Spleen (tissue), 7 donors: ENCODE data around the gene TIGD4.

ENCODE experiments used
- POLR2A ChIP-seq, 3 donors: fragments of 450-650 bp; IDR thresholded peaks; one replicate each; pipeline ENCODE4 v1.5.1; 2017; ENCODE audit warnings: antibody characterized with exemption in 3 of 3, mild to moderate bottlenecking in 1 of 3
- POLR2AphosphoS5 ChIP-seq, 3 donors: sonication (generic); formaldehyde crosslinking; IDR thresholded peaks; one replicate each; pipeline ENCODE4 v1.5.1; 2017; ENCODE audit warnings: antibody characterized with exemption in 3 of 3
- TF ChIP-seq, protein P1 (sequence below), 11 experiments: fragments of 200-600 bp in 7 of 11; fragments of 450-650 bp in 4 of 11; sonication (generic) in 4 of 11; IDR thresholded peaks in 8 of 11; conservative IDR thresholded peaks in 3 of 11; 1 replicate in 7 of 11; 2 replicates in 4 of 11; pipeline versions ENCODE4 v1.4.0 to v1.8.0; 2016 to 2021; ENCODE audit warnings: antibody characterized with exemption in 11 of 11, inconsistent platforms in 4 of 11, mild to moderate bottlenecking in 1 of 11
- donor health status: DM: no; HTN: no; CAD: no; lungs with moderate emphysema.
- donor health status: DM: no; HTN: no; CAD: no.
- donor health status: DM: no; HTN: no; CAD: no.

DNA sequence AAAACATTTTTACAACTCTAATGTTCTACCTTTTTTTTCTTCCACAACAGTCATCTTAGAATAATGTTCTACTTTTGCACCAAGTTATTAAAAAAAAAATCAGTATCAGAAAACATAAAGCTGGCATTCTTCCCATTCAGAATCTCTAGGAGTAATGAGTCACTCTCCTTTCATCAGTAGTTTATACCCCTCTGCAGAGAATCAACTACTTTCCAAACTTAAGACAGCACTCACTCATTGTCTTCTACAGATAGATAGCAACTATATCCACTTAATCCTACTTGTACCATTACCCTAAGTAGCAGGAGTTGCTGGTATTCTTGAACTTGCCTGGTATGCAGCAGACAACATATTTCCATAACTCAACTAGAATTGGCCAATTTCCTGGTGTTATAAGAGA, 3.2 kb downstream of the TIGD4 start:
- TF ChIP-seq, protein P1, sequence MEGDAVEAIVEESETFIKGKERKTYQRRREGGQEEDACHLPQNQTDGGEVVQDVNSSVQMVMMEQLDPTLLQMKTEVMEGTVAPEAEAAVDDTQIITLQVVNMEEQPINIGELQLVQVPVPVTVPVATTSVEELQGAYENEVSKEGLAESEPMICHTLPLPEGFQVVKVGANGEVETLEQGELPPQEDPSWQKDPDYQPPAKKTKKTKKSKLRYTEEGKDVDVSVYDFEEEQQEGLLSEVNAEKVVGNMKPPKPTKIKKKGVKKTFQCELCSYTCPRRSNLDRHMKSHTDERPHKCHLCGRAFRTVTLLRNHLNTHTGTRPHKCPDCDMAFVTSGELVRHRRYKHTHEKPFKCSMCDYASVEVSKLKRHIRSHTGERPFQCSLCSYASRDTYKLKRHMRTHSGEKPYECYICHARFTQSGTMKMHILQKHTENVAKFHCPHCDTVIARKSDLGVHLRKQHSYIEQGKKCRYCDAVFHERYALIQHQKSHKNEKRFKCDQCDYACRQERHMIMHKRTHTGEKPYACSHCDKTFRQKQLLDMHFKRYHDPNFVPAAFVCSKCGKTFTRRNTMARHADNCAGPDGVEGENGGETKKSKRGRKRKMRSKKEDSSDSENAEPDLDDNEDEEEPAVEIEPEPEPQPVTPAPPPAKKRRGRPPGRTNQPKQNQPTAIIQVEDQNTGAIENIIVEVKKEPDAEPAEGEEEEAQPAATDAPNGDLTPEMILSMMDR (IDR thresholded peaks at IDR 0.05 in 8 of 11, conservative IDR thresholded peaks at IDR 0.05 in 3 of 11): no peak
- TF ChIP-seq POLR2AphosphoS5 (IDR thresholded peaks at IDR 0.05): no peak
- no peak for TF ChIP-seq POLR2A (IDR thresholded peaks at IDR 0.05)
